HUES6 (cell line): ENCODE results near the gene UNC79.

ENCODE experiments used
- H3K27ac ChIP-seq: 2 replicates; pipeline ENCODE4 v1.7.0; 2013; ENCODE audit warnings: low read depth, mild to moderate bottlenecking, low read length, inconsistent platforms
- H3K27me3 ChIP-seq: 2 replicates; pipeline ENCODE4 v1.6.1; 2013; ENCODE audit warnings: low read length; ENCODE audit not compliant: control insufficient read depth, insufficient read depth
- H3K36me3 ChIP-seq: 2 replicates; pipeline ENCODE4 v1.6.1; 2013; ENCODE audit warnings: low read length; ENCODE audit not compliant: control insufficient read depth, insufficient read depth
- H3K4me1 ChIP-seq: 2 replicates; pipeline ENCODE4 v1.6.1; 2013; ENCODE audit warnings: low read length; ENCODE audit not compliant: control insufficient read depth, insufficient read depth
- H3K4me3 ChIP-seq: 2 replicates; pipeline ENCODE4 v1.5.1; 2013; ENCODE audit warnings: low read depth, low read length
- H3K9ac ChIP-seq: one replicate; pipeline ENCODE4 v1.6.1; 2013; ENCODE audit warnings: mild to moderate bottlenecking, low read length
- H3K9me3 ChIP-seq: 2 replicates; pipeline ENCODE4 v1.6.1; 2013; ENCODE audit warnings: low read depth, low read length; ENCODE audit not compliant: control insufficient read depth, insufficient read depth

Gene UNC79

DNA sequence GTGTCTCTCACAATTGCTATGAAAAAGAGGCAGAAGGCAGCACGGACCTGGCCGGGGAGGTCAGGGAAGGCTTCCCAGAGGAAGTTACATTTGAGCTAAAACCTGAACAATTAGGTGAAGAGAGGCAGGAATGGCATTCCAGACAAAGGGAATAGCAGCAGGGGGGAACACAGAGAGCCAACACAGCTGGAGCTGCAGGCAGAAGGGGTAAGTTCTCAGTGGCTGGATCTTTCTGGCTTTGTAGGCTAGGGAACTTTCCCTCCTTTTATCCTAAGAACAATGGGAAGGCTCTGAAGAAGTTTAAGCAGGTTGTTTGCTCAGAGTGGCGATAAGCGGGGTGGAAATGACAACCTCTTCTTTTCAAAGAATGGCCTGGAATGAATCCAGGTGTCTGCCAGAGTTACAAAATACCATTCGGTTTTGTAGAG is 257.5 kb downstream of the UNC79 start:
- no peaks in the 10 kb centered on the region for H3K27me3 ChIP-seq
- H3K4me1 ChIP-seq = peaks cover 60% of the 10 kb centered on the region
- no peaks in the 10 kb centered on the region for H3K36me3 ChIP-seq
- peak overlapping the region; percentile 55 for H3K9ac ChIP-seq
- peak overlapping the region; percentile 66; the same call in 1 of the 2 replicates for H3K27ac ChIP-seq
- no peaks in the 10 kb centered on the region for H3K9me3 ChIP-seq
- peak overlapping the region; percentile 19 for H3K4me3 ChIP-seq

DNA sequence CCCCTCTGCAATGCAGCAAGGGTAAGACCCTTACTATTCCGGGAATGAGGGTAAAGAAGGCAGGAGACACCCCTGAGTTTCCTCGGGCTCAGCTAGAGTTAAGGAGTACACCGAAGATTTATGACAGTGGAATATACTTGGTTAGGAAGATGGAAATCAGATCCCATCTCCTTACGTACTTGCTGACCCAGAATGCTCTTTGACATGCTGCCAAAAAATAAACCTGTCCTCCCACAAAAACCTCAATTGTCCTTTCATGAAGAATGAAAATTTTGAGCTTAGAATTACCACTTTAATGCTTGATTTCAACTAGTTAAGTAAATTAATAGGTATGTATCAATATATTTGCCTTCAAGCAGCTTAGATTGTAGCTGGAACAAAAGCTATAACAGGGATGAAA is 258.1 kb downstream of the UNC79 start:
- Histone ChIP-seq H3K9ac (peak overlapping the region; percentile 55), H3K4me3 (peak overlapping the region; percentile 7; the same call in 1 of the 2 replicates), H3K27me3 (no peaks in the 10 kb centered on the region), H3K27ac (peak overlapping the region; percentile 21; the same call in 1 of the 2 replicates), H3K4me1 (peaks cover 66% of the 10 kb centered on the region), H3K36me3 (no peaks in the 10 kb centered on the region), H3K9me3 (no peaks in the 10 kb centered on the region)

DNA sequence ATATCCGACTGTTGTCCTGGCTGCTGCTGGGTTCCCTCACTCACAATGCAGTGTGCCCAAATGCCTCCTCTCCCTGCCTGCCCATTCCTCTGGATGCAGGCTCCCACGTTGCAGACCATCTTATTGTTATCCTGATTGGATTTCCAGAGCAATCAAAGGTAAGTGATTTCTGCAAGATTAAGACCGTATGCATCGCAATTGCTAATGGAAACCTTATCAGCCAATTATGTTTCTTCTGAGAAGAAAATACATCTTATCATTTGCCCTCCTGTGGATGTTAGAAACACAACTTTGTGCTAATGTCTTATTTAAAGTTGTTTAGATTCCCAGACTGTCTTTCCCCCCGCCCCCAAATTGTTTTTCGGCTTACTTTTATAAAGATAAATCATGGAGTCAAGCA is 259.4 kb downstream of the UNC79 start:
- peaks cover 72% of the 10 kb centered on the region for H3K4me1 ChIP-seq
- H3K27me3 ChIP-seq = no peaks in the 10 kb centered on the region
- H3K36me3 ChIP-seq = no peaks in the 10 kb centered on the region
- H3K9me3 ChIP-seq = no peaks in the 10 kb centered on the region
- H3K4me3 ChIP-seq = no peak overlapping the region
- H3K27ac ChIP-seq = no peak overlapping the region
- no peak overlapping the region for H3K9ac ChIP-seq

DNA sequence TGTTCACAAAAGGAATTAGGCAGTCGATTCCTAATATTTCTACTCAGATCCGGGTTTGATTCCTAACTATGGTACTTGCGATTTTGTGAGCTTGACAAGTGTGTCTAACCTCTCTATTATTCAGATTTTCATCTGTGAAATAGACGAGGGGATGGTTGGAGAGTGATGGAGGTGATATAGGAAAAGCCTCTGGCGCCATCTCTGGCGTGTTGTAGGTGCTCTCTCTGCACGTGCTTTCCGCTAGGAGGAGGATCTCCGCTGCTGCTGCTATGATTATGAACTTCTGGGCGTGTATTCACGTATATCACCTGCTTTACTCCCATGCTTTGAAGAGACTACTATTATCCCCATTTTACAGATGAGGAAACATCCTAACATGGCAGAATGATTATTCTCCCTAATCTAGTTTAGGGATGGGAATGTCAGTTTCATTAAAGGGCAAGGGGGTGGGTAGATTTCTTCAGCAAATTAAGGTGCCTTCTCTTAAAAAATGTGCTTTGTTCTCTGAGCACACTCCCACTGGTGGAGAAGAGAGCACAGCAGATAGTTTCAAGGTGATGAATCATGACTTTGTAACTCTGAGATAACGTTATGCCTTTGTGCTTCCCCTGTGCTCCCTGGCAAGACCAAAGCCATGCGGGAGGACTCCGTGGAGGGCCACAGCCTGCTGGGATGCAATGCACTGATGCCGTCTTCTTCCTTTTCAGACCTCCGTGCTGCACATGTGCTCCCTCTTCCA is 260.5 kb downstream of the UNC79 start:
- H3K9ac ChIP-seq = no peak overlapping the region
- H3K27me3 ChIP-seq = no peaks in the 10 kb centered on the region
- no peak overlapping the region for H3K4me3 ChIP-seq
- H3K9me3 ChIP-seq = no peaks in the 10 kb centered on the region
- H3K27ac ChIP-seq = no peak overlapping the region
- no peaks in the 10 kb centered on the region for H3K36me3 ChIP-seq
- H3K4me1 ChIP-seq = peaks cover 62% of the 10 kb centered on the region

DNA sequence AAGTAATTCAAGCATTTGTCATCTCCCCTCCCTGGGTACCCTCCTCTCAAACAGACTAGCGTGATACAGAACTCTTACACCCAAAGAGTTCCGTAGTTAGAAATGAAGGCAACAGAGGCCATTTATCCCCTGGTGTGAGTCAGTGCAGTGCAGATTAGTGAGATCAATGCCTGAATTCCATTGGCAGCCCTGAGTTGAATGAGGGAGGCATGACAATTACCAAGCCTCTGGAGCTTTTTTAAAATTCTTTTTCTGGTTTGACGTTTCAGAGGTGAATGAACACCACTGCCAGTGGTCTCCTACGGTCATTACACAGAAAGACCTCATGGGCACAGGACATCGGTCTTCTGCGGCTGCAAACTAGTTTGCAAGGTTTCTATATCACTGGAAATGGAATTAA is 263.2 kb downstream of the UNC79 start:
- Histone ChIP-seq H3K27ac (0 out of 2 replicates have a peak overlapping the region, but pooled peaks have one; percentile 15), H3K9ac (no peak overlapping the region), H3K36me3 (no peaks in the 10 kb centered on the region), H3K4me1 (peaks cover 37% of the 10 kb centered on the region), H3K27me3 (no peaks in the 10 kb centered on the region), H3K4me3 (no peak overlapping the region), H3K9me3 (peaks cover 4% of the 10 kb centered on the region; the same call in 1 of the 2 replicates)

DNA sequence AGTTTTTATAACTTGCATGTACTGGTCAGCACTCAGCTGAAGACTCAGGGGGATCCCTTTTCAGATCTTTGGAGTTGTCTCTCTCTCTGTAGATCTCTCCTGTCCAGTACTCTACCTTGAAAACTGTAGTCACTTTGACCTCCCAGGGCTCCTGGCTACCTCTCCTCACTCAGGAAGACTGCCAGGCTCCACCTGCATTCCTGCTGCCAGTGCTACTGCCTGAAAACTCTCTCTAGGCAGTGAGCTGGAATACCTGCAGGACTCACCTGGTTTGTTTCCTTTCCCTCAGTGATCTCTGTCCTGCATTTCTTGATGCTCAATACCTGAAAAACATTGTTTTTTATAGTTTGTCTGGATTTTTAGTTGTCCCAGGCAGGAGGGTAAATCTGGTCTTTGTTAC is 270.2 kb downstream of the UNC79 start:
- peaks cover 4% of the 10 kb centered on the region; the same call in 1 of the 2 replicates for H3K9me3 ChIP-seq
- H3K27ac ChIP-seq = no peak overlapping the region
- no peak overlapping the region for H3K9ac ChIP-seq
- no peaks in the 10 kb centered on the region for H3K27me3 ChIP-seq
- H3K36me3 ChIP-seq = no peaks in the 10 kb centered on the region
- H3K4me3 ChIP-seq = no peak overlapping the region
- no peaks in the 10 kb centered on the region for H3K4me1 ChIP-seq

DNA sequence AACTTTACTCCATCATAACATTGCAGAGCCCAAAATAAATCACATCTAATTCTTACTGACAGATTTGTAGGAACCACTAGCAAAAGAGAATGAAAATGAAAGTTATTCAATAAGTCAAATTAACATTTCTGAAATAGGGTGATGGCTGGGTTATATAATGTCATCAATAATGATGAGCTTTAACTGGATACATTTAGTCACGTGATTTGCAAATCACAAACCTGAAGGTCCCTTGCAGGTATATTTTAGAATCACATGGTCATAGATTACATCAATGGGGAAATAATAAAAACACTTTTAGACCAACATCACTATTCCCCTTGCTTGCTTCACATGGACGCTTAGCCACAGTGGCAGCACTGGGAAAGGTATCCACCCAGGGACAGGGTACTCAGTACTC is 270.8 kb downstream of the UNC79 start:
- no peaks in the 10 kb centered on the region for H3K4me1 ChIP-seq

DNA sequence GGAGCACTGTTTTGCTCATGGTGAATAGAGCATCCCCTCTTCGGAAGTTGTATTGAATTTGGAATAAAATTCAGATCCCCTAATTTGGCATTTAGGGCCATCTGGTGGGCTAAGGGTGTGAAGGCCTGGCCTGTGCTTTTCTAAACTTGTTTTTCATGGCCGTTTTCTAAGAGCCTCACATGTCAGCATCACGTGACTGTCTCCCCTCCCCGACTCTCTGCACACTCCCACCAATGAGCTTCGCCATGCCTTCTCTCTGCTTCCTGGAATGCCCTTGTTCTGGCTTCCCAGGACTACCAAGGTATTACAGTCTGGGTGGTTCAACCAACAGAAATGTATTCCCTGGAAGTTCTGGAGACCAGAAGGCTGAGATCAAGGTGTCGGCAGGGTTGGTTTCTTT is 272.2 kb downstream of the UNC79 start:
- Histone ChIP-seq H3K36me3 (no peaks in the 10 kb centered on the region), H3K9ac (no peak overlapping the region), H3K27ac (no peak overlapping the region), H3K9me3 (no peaks in the 10 kb centered on the region; the same call in 1 of the 2 replicates), H3K4me1 (no peaks in the 10 kb centered on the region), H3K27me3 (no peaks in the 10 kb centered on the region), H3K4me3 (no peak overlapping the region)

More for the DNA sequence above, 270.8 kb downstream of the UNC79 start:
- Histone ChIP-seq H3K27ac (no peak overlapping the region), H3K9ac (no peak overlapping the region), H3K9me3 (peaks cover 4% of the 10 kb centered on the region; the same call in 1 of the 2 replicates), H3K4me3 (no peak overlapping the region), H3K27me3 (no peaks in the 10 kb centered on the region), H3K36me3 (no peaks in the 10 kb centered on the region)

DNA sequence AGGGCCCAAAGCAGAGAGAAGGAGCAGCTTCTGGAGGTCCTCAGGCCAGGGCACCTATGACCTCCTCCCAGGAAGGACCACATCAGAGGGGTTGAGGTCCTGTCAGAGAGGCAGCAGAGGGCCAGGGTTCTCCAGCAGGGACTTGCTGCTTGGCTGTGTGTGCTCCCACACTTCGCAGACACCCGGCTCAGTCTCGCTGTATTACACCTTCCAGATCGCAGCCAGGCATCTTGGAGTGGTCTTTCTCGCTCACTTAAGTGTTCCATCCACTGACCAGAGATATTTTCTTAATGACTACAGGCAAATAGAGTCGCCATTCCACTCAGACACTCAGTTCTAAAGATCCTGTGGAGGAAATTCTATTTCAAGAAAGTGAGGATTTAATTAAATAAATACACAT is 273.2 kb downstream of the UNC79 start:
- no peaks in the 10 kb centered on the region for H3K27me3 ChIP-seq

DNA sequence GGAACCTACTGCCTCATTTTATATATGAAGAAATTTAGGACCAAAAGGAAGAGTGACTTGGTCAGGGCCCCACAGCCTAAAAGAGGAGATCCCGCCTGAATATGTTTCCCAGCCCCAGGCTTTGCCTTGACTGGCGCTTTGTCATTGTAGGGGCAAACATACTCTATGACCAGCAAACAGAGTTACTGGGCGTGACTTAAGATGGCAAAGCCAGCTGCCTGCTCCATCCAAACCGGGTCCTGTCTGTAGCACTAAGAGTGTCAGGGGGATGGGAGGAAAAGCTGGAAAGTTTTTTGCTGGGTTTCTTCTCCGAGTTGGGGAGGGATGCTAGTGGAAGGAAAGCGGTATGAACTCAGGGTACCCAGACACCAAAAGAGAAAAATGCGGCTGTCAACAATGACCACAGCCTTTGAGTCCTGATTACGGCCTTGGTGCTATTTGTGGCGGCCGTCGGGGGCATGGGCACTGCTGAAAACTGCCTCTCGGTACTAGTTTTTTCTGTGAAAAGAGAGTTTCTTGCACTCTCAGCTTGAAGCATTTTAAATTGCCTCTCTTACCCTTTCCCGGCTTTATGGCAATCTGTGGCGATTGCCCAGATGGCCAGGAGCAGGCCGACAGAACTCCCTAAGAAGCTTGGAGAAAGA is 274.9 kb downstream of the UNC79 start:
- no peaks in the 10 kb centered on the region for H3K27me3 ChIP-seq
- H3K4me1 ChIP-seq = no peaks in the 10 kb centered on the region
- no peak overlapping the region for H3K4me3 ChIP-seq
- no peaks in the 10 kb centered on the region for H3K36me3 ChIP-seq
- H3K9ac ChIP-seq = no peak overlapping the region
- no peaks in the 10 kb centered on the region for H3K9me3 ChIP-seq
- no peak overlapping the region for H3K27ac ChIP-seq

More for the DNA sequence above, 273.2 kb downstream of the UNC79 start:
- H3K9me3 ChIP-seq = no peaks in the 10 kb centered on the region; the same call in 1 of the 2 replicates
- no peak overlapping the region for H3K27ac ChIP-seq
- H3K9ac ChIP-seq = no peak overlapping the region
- H3K4me3 ChIP-seq = no peak overlapping the region
- H3K36me3 ChIP-seq = no peaks in the 10 kb centered on the region
- no peaks in the 10 kb centered on the region for H3K4me1 ChIP-seq

DNA sequence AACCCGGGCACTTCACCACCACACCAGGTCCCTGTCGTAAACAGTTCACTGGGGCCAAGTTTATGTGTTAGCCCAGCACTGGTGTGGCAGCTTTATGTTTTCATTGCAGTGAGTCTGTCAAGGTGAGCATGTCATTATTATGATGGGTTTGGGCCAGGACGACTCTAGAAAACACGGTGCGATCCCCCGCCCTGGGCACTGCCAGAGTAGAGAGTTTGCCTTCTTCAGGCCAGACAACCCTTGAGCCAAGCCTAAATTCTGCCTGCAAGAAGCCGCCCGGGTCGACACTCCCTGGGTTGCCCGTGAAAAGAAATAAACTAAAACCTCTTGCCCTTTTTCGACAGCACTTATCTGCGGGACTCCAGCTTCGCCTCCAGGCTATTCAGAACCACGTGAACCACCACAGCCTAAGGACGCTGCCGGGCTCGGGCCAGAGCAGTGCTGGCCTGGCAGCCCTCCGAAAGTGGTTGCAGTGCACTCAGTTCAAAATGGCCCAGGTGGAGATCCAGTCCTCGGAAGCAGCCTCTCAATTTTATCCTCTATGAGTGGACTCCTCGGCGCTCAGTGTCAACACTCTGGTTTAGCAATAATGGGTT is 275.7 kb downstream of the UNC79 start:
- Histone ChIP-seq H3K27me3 (no peaks in the 10 kb centered on the region), H3K27ac (no peak overlapping the region), H3K9ac (no peak overlapping the region), H3K36me3 (no peaks in the 10 kb centered on the region), H3K4me1 (no peaks in the 10 kb centered on the region), H3K4me3 (no peak overlapping the region), H3K9me3 (no peaks in the 10 kb centered on the region)
